Stimulated activated CD4-positive, alpha-beta T cell treated with anti-CD3 and anti-CD28 coated beads, Interleukin-1b, Interleukin-23, amount 100 ng/mL, for 1 hour (primary cell): ENCODE measurements around the gene KAT2A.

Experiments
- DNase-seq, 2 donors: peaks; one replicate each; pipeline ENCODE4 v3.0.0-alpha.2; 2020; ENCODE audit warnings: low read depth in 2 of 2

The KAT2A gene

GRCh38 chr17:42114118-42114517, 7.0 kb downstream of the KAT2A start:
- no peak for DNase-seq

- no peak for DNase-seq
These were observed 7.7 kb downstream of the KAT2A start for GRCh38 chr17:42113293-42114069.

GRCh38 chr17:42112552-42113176, 8.5 kb downstream of the KAT2A start, which contains the start of gene DHX58:
TSS of gene DHX58 (minus strand) at chr17:42112714. CDS start at chr17:42111892, 822 bp downstream.
- DNase-seq: peak; percentile 25 to 38

DNA sequence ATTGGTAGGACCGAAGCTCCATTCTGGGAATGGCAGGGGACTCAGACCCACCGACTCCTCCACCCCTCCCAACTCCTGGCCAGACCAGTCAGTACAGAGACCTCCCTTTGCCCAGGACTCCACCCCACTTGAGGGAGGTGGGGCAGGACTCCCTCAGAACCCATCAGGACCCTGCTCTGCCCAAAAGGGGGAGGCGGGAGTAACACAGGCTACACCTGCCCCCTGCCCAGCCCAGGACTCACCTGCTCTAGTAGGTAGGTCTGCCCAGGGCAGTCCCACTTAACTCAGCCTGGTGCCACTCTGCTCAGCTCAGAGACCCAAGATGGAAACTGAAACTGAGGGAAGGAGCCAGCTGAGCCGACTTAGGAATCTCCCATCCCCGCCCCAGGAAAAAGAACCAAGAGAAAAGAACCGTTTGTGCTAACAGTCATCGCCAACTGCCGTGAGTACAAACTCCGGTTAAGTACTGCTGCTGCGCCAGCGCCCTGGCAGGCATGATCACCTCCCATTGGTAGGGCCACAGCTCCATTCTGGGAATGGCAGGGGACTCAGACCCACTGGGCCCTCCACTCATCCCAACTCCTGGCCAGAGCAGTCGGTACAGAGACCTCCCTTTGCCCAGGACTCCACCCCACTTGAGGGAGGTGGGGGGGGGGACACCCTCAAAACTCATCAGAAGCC, 9.2 kb downstream of the KAT2A start:
- DNase-seq: no peak

- DNase-seq: no peak
These were observed 9.9 kb downstream of the KAT2A start for GRCh38 chr17:42111265-42111636.

DNA sequence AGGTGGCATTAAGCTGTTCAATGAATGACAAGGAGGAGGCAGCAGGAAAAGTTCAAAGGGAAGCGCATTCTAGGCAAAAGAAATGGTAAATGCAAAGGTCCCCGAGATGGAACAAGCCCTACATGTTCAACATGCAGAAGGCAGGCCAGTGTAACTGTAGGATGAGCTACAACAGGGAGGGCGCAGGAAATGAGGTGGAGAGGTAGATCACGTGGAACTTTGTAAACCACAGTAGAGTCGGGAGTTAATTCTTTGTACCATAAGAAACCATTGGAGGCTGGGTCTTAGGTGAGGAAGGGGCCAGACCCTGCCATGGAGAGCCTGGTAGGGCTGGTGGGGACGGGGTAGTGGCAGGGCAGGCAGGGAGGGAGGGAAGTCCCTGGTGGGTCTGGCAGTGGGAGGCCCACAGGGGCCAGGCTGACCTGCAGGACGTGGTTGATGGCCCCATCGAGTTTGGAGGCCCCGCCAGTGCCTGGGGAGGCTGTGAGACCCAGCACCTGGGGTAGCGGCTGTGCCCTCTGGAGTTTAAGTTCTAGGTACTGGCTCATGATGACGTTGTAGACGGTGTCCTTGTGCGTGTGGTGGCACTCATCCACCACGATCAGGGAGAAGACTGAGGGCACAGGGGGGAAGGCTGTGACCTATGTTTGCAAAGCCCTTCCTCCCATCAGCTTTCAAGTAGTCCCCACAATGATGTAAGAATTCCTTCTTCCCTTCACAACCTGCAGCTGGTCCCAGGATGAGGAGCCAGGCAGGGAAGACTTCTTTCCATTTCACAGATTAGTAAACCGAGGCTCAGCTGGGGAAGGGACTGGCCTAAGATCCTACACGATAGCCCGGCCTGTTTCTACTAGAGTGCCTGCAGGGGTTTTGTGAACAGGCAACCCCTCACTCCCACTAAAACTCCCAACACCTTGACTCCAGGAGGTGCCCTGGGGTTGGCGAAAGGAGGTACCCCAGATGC, 10.6 kb downstream of the KAT2A start:
- DNase-seq: no peak

DNA sequence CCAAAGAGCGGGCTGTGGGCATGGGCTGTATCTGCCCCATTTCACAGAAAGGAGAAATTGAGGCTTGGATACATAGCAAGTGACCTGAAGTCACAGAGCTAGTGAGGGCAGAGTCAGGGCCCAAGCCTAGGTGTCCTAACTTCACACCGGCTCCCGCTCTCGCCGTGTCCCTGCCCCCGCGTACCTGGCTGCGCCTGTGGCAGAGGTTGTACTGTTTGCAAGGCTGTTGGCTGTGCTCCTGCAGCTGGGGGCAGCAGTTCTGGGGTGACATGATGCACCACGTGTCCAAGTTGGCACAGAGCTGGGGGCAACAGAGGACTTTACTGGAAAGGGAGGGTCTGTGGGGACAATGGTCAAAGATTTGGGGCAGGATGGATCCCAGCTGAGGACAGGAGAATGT, 12.1 kb downstream of the KAT2A start:
- DNase-seq: no peak

DNA sequence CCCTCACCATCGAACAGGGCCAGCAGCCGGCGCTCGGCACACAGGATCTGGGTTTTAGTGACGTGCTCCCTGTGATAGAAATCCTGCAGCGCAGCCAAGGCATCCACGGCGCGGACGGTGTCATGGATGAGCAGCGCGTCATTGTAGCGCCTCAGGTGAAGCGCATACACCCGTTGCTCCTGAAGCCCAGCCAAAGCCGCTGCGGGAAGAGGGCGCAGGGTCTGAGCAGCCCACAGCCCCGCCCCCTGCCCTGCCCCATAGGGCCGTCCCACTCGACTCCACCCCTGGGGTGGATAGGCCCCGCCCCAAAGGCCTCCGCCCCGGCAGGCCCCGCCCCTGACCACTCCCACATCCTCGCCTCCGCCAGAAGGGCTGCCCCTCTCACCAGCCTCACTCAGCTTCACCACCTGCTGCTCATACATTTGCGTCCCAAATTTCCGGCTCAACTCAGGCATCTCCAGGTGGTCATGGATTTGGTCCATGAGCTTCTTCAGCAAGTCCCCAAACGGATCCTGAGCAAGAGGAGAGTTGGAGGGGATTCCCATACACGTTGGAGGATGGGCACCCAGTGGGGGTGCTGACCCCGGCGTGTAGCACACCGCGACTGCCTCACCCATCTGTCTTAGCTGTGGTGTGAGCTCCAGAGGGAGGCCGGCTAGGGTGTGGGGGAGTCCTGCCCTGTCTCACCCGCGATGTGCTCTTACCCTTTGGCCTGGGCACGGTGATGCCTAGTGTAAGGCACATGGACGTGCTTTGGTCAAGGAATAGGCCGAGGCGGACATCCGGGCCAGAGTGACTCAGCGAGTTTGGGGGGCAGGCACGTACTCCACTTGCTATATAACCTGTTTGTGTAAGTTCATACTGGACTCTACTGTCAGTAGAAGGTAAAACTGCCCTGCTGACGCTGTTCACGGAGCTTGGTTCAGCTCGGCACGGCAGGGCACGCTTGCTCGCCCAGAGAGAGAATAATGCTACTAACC, 13.3 kb downstream of the KAT2A start:
- peak; percentile 85 to 86 for DNase-seq

- no peak for DNase-seq
These were observed 14.0 kb downstream of the KAT2A start for GRCh38 chr17:42107124-42107523.

DNA sequence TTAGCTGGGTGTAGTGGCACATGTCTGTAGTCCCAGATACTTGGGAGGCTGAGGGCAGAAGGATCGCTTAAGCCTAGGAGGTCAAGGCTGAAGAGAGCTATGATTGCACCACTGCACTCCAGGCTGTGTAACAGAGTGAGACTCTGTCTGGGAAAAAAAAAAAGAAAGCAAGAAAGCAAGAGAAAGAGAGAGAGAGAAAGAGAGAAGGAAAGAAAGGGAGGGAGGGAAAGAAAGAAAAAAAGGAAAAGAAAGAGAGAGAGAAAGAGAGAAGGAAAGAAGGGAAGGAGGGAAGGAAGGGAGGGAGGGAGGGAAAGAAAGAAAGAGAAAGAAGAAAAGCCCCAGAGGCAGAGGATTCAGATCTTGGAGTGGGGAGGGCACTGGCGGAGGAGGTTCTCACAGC, 15.2 kb downstream of the KAT2A start:
- DNase-seq: no peak

DNA sequence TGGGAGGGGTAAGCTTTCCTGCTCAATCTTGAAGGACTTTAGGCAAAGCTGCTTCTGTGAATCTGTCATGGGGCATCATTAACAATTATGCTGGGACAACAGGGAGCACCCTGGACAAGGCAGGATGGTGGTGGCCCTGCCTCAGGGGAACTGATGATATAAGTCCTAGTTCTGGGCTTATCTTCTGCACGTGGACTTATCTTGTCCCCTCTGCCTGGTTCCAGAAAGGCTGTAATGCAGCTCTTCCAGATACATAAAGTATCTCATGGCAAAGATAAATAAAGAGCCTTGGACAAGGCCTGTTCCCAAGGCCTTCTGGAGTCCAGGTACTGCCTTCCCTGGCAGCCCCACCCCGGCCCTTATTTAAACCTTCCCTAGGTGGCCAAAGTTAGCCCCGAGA, 16.9 kb downstream of the KAT2A start:
- DNase-seq: no peak

- DNase-seq: no peak
These were observed 17.8 kb downstream of the KAT2A start for GRCh38 chr17:42103221-42103954.

GRCh38 chr17:42101513-42102292, 19.5 kb downstream of the KAT2A start:
- peak in 1 of 2 donors; percentile 39 for DNase-seq

GRCh38 chr17:42098730-42099399, 22.3 kb downstream of the KAT2A start:
- DNase-seq: no peak

- DNase-seq: peak in 1 of 2 donors; percentile 53
These were observed 23.2 kb downstream of the KAT2A start, which contains the start of gene ZNF385C for GRCh38 chr17:42097691-42098631. TSS of gene ZNF385C (minus strand) at chr17:42098473. CDS start at chr17:42063056, 35,417 bp downstream.

DNA sequence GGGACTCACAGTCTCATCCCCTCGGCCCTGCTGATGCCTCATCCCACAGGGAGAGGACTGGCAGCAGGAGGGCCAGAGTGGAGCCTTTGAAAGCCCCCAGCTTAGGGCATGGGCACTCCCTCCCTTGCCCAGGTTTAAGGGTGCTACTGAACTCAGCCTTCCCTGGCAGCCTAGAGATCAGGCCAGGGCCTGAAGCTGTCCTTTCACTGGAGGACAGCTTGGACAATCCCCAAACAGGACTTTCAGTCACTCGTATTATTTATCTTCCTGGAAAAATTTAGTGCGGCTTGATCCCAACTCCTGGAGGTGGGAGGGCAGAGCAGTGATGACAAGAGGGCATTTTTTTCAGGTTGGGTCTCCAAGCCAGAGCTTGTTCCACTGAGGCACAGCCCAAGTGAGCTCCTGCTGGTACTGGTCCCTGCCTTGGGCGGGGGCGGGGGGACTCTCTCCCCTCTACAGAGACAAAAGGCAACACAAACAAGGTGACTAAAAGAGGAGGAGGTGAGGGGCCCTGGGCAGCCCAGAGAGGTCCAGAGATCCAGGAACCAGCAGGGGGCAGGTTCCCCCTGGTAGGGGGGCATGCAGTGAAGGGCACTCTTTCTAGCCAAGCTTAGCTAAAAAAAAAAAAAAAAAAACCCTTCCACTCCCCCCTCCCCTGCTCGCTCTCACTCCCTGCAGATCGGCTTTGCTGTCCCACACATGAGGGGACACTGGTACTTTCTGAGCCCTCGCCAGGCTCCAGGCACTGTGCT, 24.6 kb downstream of the KAT2A start:
- DNase-seq: no peak
